Measurements from ENCODE around the gene NSMCE1. TPM values are rescaled to one million over a fixed set of nuclear protein-coding genes. Genes with fewer than 3 reads are reported as not detected.
"Not testable (repeated sequence)": the region's sequence is repeated elsewhere in the genome, so short reads cannot be mapped to it uniquely, and the experiment has no call there.

NSMCE1 gene
- total and polyA plus RNA-seq, 2 donors = 69.5 to 79.9 TPM

GRCh38 chr16:27274424-27274874 lies 5.9 kb upstream of the NSMCE1 start:
- H3K27me3 ChIP-seq (ENCODE audit: control insufficient read depth in 2 of 2, insufficient read depth in 1 of 2, low read length in 1 of 2); H3K27ac ChIP-seq (ENCODE audit: low read depth in 1 of 2, low read length in 1 of 2); H3K4me3 ChIP-seq (ENCODE audit: low read length in 2 of 2); H3K9me3 ChIP-seq (ENCODE audit: control insufficient read depth in 2 of 2, insufficient read depth in 1 of 2, low read length in 1 of 2); H3K36me3 ChIP-seq (ENCODE audit: control insufficient read depth in 2 of 2, insufficient read depth in 2 of 2, low read length in 1 of 2): not testable (repeated sequence)
- peak in 1 of 9 donors; percentile 21 for DNase-seq (ENCODE audit: low read depth in 6 of 9, low spot score in 9 of 9)
- peaks cover 9 to 14% of the 10 kb centered on the region in 2 donors for H3K4me1 ChIP-seq (ENCODE audit: control insufficient read depth in 2 of 2, insufficient read depth in 2 of 2, low read length in 2 of 2)
- WGBS = 19% methylated on average over 7 of the region's 7 CpGs

GRCh38 chr16:27273670-27274423 lies 5.3 kb upstream of the NSMCE1 start:
- DNase-seq (ENCODE audit: low read depth in 6 of 9, low spot score in 9 of 9) = peak in 3 of 9 donors; percentile 31 to 70 (median 32)
- Histone ChIP-seq H3K4me3 (ENCODE audit: low read length in 2 of 2) (no peak overlapping the region), H3K9me3 (ENCODE audit: control insufficient read depth in 2 of 2, insufficient read depth in 1 of 2, low read length in 1 of 2) (no peaks in the 10 kb centered on the region), H3K27ac (ENCODE audit: low read depth in 1 of 2, low read length in 1 of 2) (no peak overlapping the region), H3K27me3 (ENCODE audit: control insufficient read depth in 2 of 2, insufficient read depth in 1 of 2, low read length in 1 of 2) (no peaks in the 10 kb centered on the region), H3K4me1 (ENCODE audit: control insufficient read depth in 2 of 2, insufficient read depth in 2 of 2, low read length in 2 of 2) (peaks cover 11 to 20% of the 10 kb centered on the region in 2 donors), H3K36me3 (ENCODE audit: control insufficient read depth in 2 of 2, insufficient read depth in 2 of 2, low read length in 1 of 2) (no peaks in the 10 kb centered on the region)
- 44% methylated on average over 8 of the region's 8 CpGs for WGBS

GRCh38 chr16:27273330-27273669 lies 4.7 kb upstream of the NSMCE1 start:
- no peaks in the 10 kb centered on the region for H3K27me3 ChIP-seq (ENCODE audit: control insufficient read depth in 2 of 2, insufficient read depth in 1 of 2, low read length in 1 of 2)
- no peaks in the 10 kb centered on the region for H3K36me3 ChIP-seq (ENCODE audit: control insufficient read depth in 2 of 2, insufficient read depth in 2 of 2, low read length in 1 of 2)
- no peak for DNase-seq (ENCODE audit: low read depth in 6 of 9, low spot score in 9 of 9)
- no peak overlapping the region for H3K4me3 ChIP-seq (ENCODE audit: low read length in 2 of 2)
- WGBS = 94% methylated on average over 4 of the region's 4 CpGs
- H3K27ac ChIP-seq (ENCODE audit: low read depth in 1 of 2, low read length in 1 of 2) = no peak overlapping the region
- no peaks in the 10 kb centered on the region for H3K9me3 ChIP-seq (ENCODE audit: control insufficient read depth in 2 of 2, insufficient read depth in 1 of 2, low read length in 1 of 2)
- peaks cover 11 to 21% of the 10 kb centered on the region in 2 donors for H3K4me1 ChIP-seq (ENCODE audit: control insufficient read depth in 2 of 2, insufficient read depth in 2 of 2, low read length in 2 of 2)

GRCh38 chr16:27272697-27273096 lies 4.1 kb upstream of the NSMCE1 start:
- H3K4me1 ChIP-seq (ENCODE audit: control insufficient read depth in 2 of 2, insufficient read depth in 2 of 2, low read length in 2 of 2) = peaks cover 16 to 21% of the 10 kb centered on the region in 2 donors
- DNase-seq (ENCODE audit: low read depth in 6 of 9, low spot score in 9 of 9); H3K36me3 ChIP-seq (ENCODE audit: control insufficient read depth in 2 of 2, insufficient read depth in 2 of 2, low read length in 1 of 2); H3K4me3 ChIP-seq (ENCODE audit: low read length in 2 of 2); H3K27ac ChIP-seq (ENCODE audit: low read depth in 1 of 2, low read length in 1 of 2); H3K27me3 ChIP-seq (ENCODE audit: control insufficient read depth in 2 of 2, insufficient read depth in 1 of 2, low read length in 1 of 2); H3K9me3 ChIP-seq (ENCODE audit: control insufficient read depth in 2 of 2, insufficient read depth in 1 of 2, low read length in 1 of 2): not testable (repeated sequence)
- WGBS = 99% methylated on average over 7 of the region's 7 CpGs

- Histone ChIP-seq H3K27me3 (ENCODE audit: control insufficient read depth in 2 of 2, insufficient read depth in 1 of 2, low read length in 1 of 2) (no peaks in the 10 kb centered on the region), H3K27ac (ENCODE audit: low read depth in 1 of 2, low read length in 1 of 2) (no peak overlapping the region), H3K36me3 (ENCODE audit: control insufficient read depth in 2 of 2, insufficient read depth in 2 of 2, low read length in 1 of 2) (no peaks in the 10 kb centered on the region), H3K4me3 (ENCODE audit: low read length in 2 of 2) (no peak overlapping the region), H3K9me3 (ENCODE audit: control insufficient read depth in 2 of 2, insufficient read depth in 1 of 2, low read length in 1 of 2) (no peaks in the 10 kb centered on the region), H3K4me1 (ENCODE audit: control insufficient read depth in 2 of 2, insufficient read depth in 2 of 2, low read length in 2 of 2) (peaks cover 16 to 23% of the 10 kb centered on the region in 2 donors)
- 97% methylated on average over 4 of the region's 4 CpGs for whole genome bisulfite sequencing
- no peak for DNase-seq (ENCODE audit: low read depth in 6 of 9, low spot score in 9 of 9)
Observed at GRCh38 chr16:27272076-27272475, 3.5 kb upstream of the NSMCE1 start.

- Histone ChIP-seq H3K27ac (ENCODE audit: low read depth in 1 of 2, low read length in 1 of 2) (no peak overlapping the region), H3K27me3 (ENCODE audit: control insufficient read depth in 2 of 2, insufficient read depth in 1 of 2, low read length in 1 of 2) (no peaks in the 10 kb centered on the region), H3K36me3 (ENCODE audit: control insufficient read depth in 2 of 2, insufficient read depth in 2 of 2, low read length in 1 of 2) (no peaks in the 10 kb centered on the region), H3K4me1 (ENCODE audit: control insufficient read depth in 2 of 2, insufficient read depth in 2 of 2, low read length in 2 of 2) (peaks cover 16 to 23% of the 10 kb centered on the region in 2 donors), H3K9me3 (ENCODE audit: control insufficient read depth in 2 of 2, insufficient read depth in 1 of 2, low read length in 1 of 2) (no peaks in the 10 kb centered on the region), H3K4me3 (ENCODE audit: low read length in 2 of 2) (no peak overlapping the region)
- DNase-seq (ENCODE audit: low read depth in 6 of 9, low spot score in 9 of 9) = no peak
- WGBS = 95% methylated on average over 4 of the region's 4 CpGs
Observed at GRCh38 chr16:27270349-27270748, 1.8 kb upstream of the NSMCE1 start.

- Histone ChIP-seq H3K36me3 (ENCODE audit: control insufficient read depth in 2 of 2, insufficient read depth in 2 of 2, low read length in 1 of 2) (no peaks in the 10 kb centered on the region), H3K9me3 (ENCODE audit: control insufficient read depth in 2 of 2, insufficient read depth in 1 of 2, low read length in 1 of 2) (no peaks in the 10 kb centered on the region), H3K4me1 (ENCODE audit: control insufficient read depth in 2 of 2, insufficient read depth in 2 of 2, low read length in 2 of 2) (peaks cover 16 to 22% of the 10 kb centered on the region in 2 donors), H3K27me3 (ENCODE audit: control insufficient read depth in 2 of 2, insufficient read depth in 1 of 2, low read length in 1 of 2) (no peaks in the 10 kb centered on the region), H3K27ac (ENCODE audit: low read depth in 1 of 2, low read length in 1 of 2) (no peak overlapping the region), H3K4me3 (ENCODE audit: low read length in 2 of 2) (peak overlapping the region; percentile 91 to 94)
- no peak for DNase-seq (ENCODE audit: low read depth in 6 of 9, low spot score in 9 of 9)
- 92% methylated on average over 9 of the region's 9 CpGs for WGBS
Observed at GRCh38 chr16:27269300-27270150, 953 bp upstream of the NSMCE1 start.

- no peaks in the 10 kb centered on the region for H3K9me3 ChIP-seq (ENCODE audit: control insufficient read depth in 2 of 2, insufficient read depth in 1 of 2, low read length in 1 of 2)
- no peaks in the 10 kb centered on the region for H3K36me3 ChIP-seq (ENCODE audit: control insufficient read depth in 2 of 2, insufficient read depth in 2 of 2, low read length in 1 of 2)
- DNase-seq (ENCODE audit: low read depth in 6 of 9, low spot score in 9 of 9) = no peak
- no peak overlapping the region for H3K27ac ChIP-seq (ENCODE audit: low read depth in 1 of 2, low read length in 1 of 2)
- H3K27me3 ChIP-seq (ENCODE audit: control insufficient read depth in 2 of 2, insufficient read depth in 1 of 2, low read length in 1 of 2) = no peaks in the 10 kb centered on the region
- no peak overlapping the region for H3K4me3 ChIP-seq (ENCODE audit: low read length in 2 of 2)
- WGBS = 93% methylated on average over 8 of the region's 8 CpGs
- H3K4me1 ChIP-seq (ENCODE audit: control insufficient read depth in 2 of 2, insufficient read depth in 2 of 2, low read length in 2 of 2) = peaks cover 7 to 9% of the 10 kb centered on the region in 2 donors
Observed at GRCh38 chr16:27267037-27267677, 1.4 kb downstream of the NSMCE1 start.

- Histone ChIP-seq H3K36me3 (ENCODE audit: control insufficient read depth in 2 of 2, insufficient read depth in 2 of 2, low read length in 1 of 2) (no peaks in the 10 kb centered on the region), H3K4me3 (ENCODE audit: low read length in 2 of 2) (no peak overlapping the region), H3K4me1 (ENCODE audit: control insufficient read depth in 2 of 2, insufficient read depth in 2 of 2, low read length in 2 of 2) (peaks cover 7 to 9% of the 10 kb centered on the region in 2 donors), H3K27me3 (ENCODE audit: control insufficient read depth in 2 of 2, insufficient read depth in 1 of 2, low read length in 1 of 2) (no peaks in the 10 kb centered on the region), H3K9me3 (ENCODE audit: control insufficient read depth in 2 of 2, insufficient read depth in 1 of 2, low read length in 1 of 2) (no peaks in the 10 kb centered on the region), H3K27ac (ENCODE audit: low read depth in 1 of 2, low read length in 1 of 2) (no peak overlapping the region)
- WGBS = 97% methylated on average over 1 of the region's 1 CpG
- no peak for DNase-seq (ENCODE audit: low read depth in 6 of 9, low spot score in 9 of 9)
Observed at GRCh38 chr16:27265982-27266381, 2.6 kb downstream of the NSMCE1 start.
